A673 (cell line): ENCODE measurements around the gene PROX1.

Experiments
- CTCF ChIP-seq: fragments of 300-800, 200-600 bp; sonication (generic); conservative IDR thresholded peaks from 2 replicates; pipeline ENCODE4 v1.5.1; 2017; ENCODE audit warnings: low read depth, mild to moderate bottlenecking, antibody characterized with exemption, low read length, moderate library complexity, mixed read lengths
- EZH2 ChIP-seq: fragments of 200-600 bp; sonication (generic); IDR thresholded peaks from 2 replicates; pipeline ENCODE4 v1.6.1; 2017; ENCODE audit warnings: borderline replicate concordance, low read depth, mild to moderate bottlenecking, mixed read lengths, antibody characterized with exemption, low read length; ENCODE audit not compliant: poor library complexity, severe bottlenecking

DNA sequence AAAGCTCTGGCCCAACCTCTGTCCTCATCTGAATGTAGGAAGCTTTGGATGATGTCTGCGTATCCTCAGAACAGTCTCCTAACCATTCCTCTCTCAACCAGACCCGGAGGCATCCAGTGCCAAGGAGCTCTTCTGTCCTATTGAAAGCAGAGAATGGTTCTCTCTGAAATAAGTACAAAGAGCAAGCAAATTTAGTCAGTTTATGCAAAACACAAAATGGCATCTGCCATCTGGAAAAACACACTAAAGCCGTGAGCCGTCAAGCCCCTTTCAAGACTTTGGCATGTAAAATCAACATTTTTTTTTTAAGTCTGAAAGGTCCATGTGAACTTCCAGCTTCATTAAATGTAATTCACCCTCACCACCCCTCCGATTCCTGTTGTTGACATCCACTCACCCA lies 21.7 kb upstream of the PROX1 start:
- TF ChIP-seq CTCF, result no peak
- TF ChIP-seq EZH2, result no peak
